ENCODE measurements around the gene MBOAT2. TPM values are rescaled to one million over a fixed set of nuclear protein-coding genes. Genes with fewer than 3 reads are reported as not detected.
"Not testable (repeated sequence)": the region's sequence is repeated elsewhere in the genome, so short reads cannot be mapped to it uniquely, and the experiment has no call there.

The MBOAT2 gene
- total RNA-seq (2014; rRNA removed; shearing (Covaris generic)), result 51.1 and 90.5 TPM in 2 replicates

GRCh38 chr2:9003616-9004337 is at the start of gene MBOAT2:
Gene MBOAT2, minus strand, starts transcription at chr2:9003684. Its CDS starts 70 bp downstream, at chr2:9003614.
- in situ Hi-C loops (cut with HindIII; ENCODE audit: low sequenced_read_pairs), result no loop called here
- DNase-seq (ENCODE audit: low spot score), result peak; percentile 76

GRCh38 chr2:9052821-9053533 is 49.5 kb upstream of the MBOAT2 start:
- in situ Hi-C loops (cut with HindIII; ENCODE audit: low sequenced_read_pairs), result no loop called here
- no peak for DNase-seq (ENCODE audit: low spot score)

GRCh38 chr2:9051451-9051850 is 48.0 kb upstream of the MBOAT2 start:
- DNase-seq (ENCODE audit: low spot score); in situ Hi-C loops (cut with HindIII; ENCODE audit: low sequenced_read_pairs): not testable (repeated sequence)

- DNase-seq (ENCODE audit: low spot score), result no peak
- in situ Hi-C loops (cut with HindIII; ENCODE audit: low sequenced_read_pairs), result no loop called here
Observed at GRCh38 chr2:9050122-9050809, 46.8 kb upstream of the MBOAT2 start.

GRCh38 chr2:9045595-9045994 is 42.1 kb upstream of the MBOAT2 start:
- in situ Hi-C loops (cut with HindIII; ENCODE audit: low sequenced_read_pairs), result no loop called here
- DNase-seq (ENCODE audit: low spot score), result no peak

- DNase-seq (ENCODE audit: low spot score); in situ Hi-C loops (cut with HindIII; ENCODE audit: low sequenced_read_pairs): not testable (repeated sequence)
Observed at GRCh38 chr2:9043491-9043890, 40.0 kb upstream of the MBOAT2 start.

- in situ Hi-C loops (cut with HindIII; ENCODE audit: low sequenced_read_pairs), result no loop called here
- no peak for DNase-seq (ENCODE audit: low spot score)
Observed at GRCh38 chr2:9037166-9037565, 33.7 kb upstream of the MBOAT2 start.

- no peak for DNase-seq (ENCODE audit: low spot score)
- in situ Hi-C loops (cut with HindIII; ENCODE audit: low sequenced_read_pairs), result no loop called here
Observed at GRCh38 chr2:9033385-9034168, 30.1 kb upstream of the MBOAT2 start.

- DNase-seq (ENCODE audit: low spot score), result no peak
- in situ Hi-C loops (cut with HindIII; ENCODE audit: low sequenced_read_pairs), result no loop called here
Observed at GRCh38 chr2:9032536-9033255, 29.2 kb upstream of the MBOAT2 start.

GRCh38 chr2:9032121-9032520 is 28.6 kb upstream of the MBOAT2 start:
- DNase-seq (ENCODE audit: low spot score), result no peak

GRCh38 chr2:9031246-9031645 is 27.8 kb upstream of the MBOAT2 start:
- in situ Hi-C loops (cut with HindIII; ENCODE audit: low sequenced_read_pairs), result no loop called here
- DNase-seq (ENCODE audit: low spot score), result no peak

More at GRCh38 chr2:9032121-9032520, 28.6 kb upstream of the MBOAT2 start:
- in situ Hi-C loops (cut with HindIII; ENCODE audit: low sequenced_read_pairs), result no loop called here

- DNase-seq (ENCODE audit: low spot score), result no peak
- in situ Hi-C loops (cut with HindIII; ENCODE audit: low sequenced_read_pairs), result no loop called here
Observed at GRCh38 chr2:9030841-9031240, 27.4 kb upstream of the MBOAT2 start.

GRCh38 chr2:9030190-9030589 is 26.7 kb upstream of the MBOAT2 start:
- no peak for DNase-seq (ENCODE audit: low spot score)
- in situ Hi-C loops (cut with HindIII; ENCODE audit: low sequenced_read_pairs), result no loop called here

- in situ Hi-C loops (cut with HindIII; ENCODE audit: low sequenced_read_pairs), result no loop called here
- DNase-seq (ENCODE audit: low spot score), result no peak
Observed at GRCh38 chr2:9029721-9030120, 26.2 kb upstream of the MBOAT2 start.

- in situ Hi-C loops (cut with HindIII; ENCODE audit: low sequenced_read_pairs), result no loop called here
- no peak for DNase-seq (ENCODE audit: low spot score)
Observed at GRCh38 chr2:9027884-9028283, 24.4 kb upstream of the MBOAT2 start.

GRCh38 chr2:9025746-9026145 is 22.3 kb upstream of the MBOAT2 start:
- no peak for DNase-seq (ENCODE audit: low spot score)
- in situ Hi-C loops (cut with HindIII; ENCODE audit: low sequenced_read_pairs), result no loop called here

- in situ Hi-C loops (cut with HindIII; ENCODE audit: low sequenced_read_pairs), result no loop called here
- DNase-seq (ENCODE audit: low spot score), result no peak
Observed at GRCh38 chr2:9024575-9024974, 21.1 kb upstream of the MBOAT2 start.

- in situ Hi-C loops (cut with HindIII; ENCODE audit: low sequenced_read_pairs), result no loop called here
Observed at GRCh38 chr2:9021563-9022211, 18.2 kb upstream of the MBOAT2 start.

More at GRCh38 chr2:9021563-9022211, 18.2 kb upstream of the MBOAT2 start:
- no peak for DNase-seq (ENCODE audit: low spot score)
